Vagina (tissue), 2 donors: ENCODE data around the gene FAM20A. TPM values are rescaled to one million over a fixed set of nuclear protein-coding genes. Genes with fewer than 3 reads are reported as not detected.

Source experiments
- DNase-seq, 2 donors: peaks; one replicate each; pipeline ENCODE4 v3.0.0-alpha.2; 2017; ENCODE audit errors: extremely low spot score in 2 of 2
- H3K27ac ChIP-seq: fragments of 200-600 bp; sonication (generic); one replicate; pipeline ENCODE4 v1.5.1; 2019
- H3K27me3 ChIP-seq: fragments of 200-600 bp; sonication (generic); one replicate; pipeline ENCODE4 v1.5.1; 2019
- H3K36me3 ChIP-seq, 2 donors: fragments of 200-600 bp; sonication (generic); one replicate each; pipeline ENCODE4 v1.5.1; 2017 to 2019
- H3K4me1 ChIP-seq: fragments of 200-600 bp; sonication (generic); one replicate; pipeline ENCODE4 v1.5.1; 2019
- H3K4me3 ChIP-seq, 2 donors: fragments of 200-600 bp; sonication (generic); 1 replicate in 1 of 2; 2 replicates in 1 of 2; pipeline ENCODE4 v1.5.1; 2016 to 2019
- H3K9me3 ChIP-seq: fragments of 200-600 bp; sonication (generic); one replicate; pipeline ENCODE4 v1.5.1; 2019
- POLR2A ChIP-seq, 2 donors: fragments of 450-650 bp; IDR thresholded peaks; one replicate each; pipeline ENCODE4 v1.6.1; 2017; ENCODE audit warnings: antibody characterized with exemption in 2 of 2, mild to moderate bottlenecking in 2 of 2, moderate library complexity in 2 of 2
- POLR2AphosphoS5 ChIP-seq, 2 donors: sonication (generic); formaldehyde crosslinking; IDR thresholded peaks; one replicate each; pipeline ENCODE4 v1.9.0; 2017; ENCODE audit warnings: antibody characterized with exemption in 2 of 2, mild to moderate bottlenecking in 2 of 2, low read depth in 1 of 2; ENCODE audit not compliant: insufficient read depth in 1 of 2
- intact Hi-C: fragments of 100-400 bp; cut with DNase I; formaldehyde crosslinking; loops from one replicate; pipeline ENCODE4 v1.15.1; 2023
- total RNA-seq: library from RNA; depleted of rRNA; stranded (reverse); fragments of >200 nt; gene quantifications from one replicate; pipeline ENCODE4 v1.2.3, GENCODE V29; 2016
- TF ChIP-seq, protein P1 (sequence below), 3 experiments: fragments of 450-650 bp in 2 of 3; fragments of 200-600 bp in 1 of 3; sonication (generic) in 1 of 3; IDR thresholded peaks; one replicate each; pipeline ENCODE4 v1.5.1; 2017 to 2019; ENCODE audit warnings: antibody characterized with exemption in 3 of 3, mild to moderate bottlenecking in 2 of 3, moderate library complexity in 2 of 3

Gene FAM20A
- total RNA-seq, 1 donor from 2014 or later, result 16.2 TPM

DNA sequence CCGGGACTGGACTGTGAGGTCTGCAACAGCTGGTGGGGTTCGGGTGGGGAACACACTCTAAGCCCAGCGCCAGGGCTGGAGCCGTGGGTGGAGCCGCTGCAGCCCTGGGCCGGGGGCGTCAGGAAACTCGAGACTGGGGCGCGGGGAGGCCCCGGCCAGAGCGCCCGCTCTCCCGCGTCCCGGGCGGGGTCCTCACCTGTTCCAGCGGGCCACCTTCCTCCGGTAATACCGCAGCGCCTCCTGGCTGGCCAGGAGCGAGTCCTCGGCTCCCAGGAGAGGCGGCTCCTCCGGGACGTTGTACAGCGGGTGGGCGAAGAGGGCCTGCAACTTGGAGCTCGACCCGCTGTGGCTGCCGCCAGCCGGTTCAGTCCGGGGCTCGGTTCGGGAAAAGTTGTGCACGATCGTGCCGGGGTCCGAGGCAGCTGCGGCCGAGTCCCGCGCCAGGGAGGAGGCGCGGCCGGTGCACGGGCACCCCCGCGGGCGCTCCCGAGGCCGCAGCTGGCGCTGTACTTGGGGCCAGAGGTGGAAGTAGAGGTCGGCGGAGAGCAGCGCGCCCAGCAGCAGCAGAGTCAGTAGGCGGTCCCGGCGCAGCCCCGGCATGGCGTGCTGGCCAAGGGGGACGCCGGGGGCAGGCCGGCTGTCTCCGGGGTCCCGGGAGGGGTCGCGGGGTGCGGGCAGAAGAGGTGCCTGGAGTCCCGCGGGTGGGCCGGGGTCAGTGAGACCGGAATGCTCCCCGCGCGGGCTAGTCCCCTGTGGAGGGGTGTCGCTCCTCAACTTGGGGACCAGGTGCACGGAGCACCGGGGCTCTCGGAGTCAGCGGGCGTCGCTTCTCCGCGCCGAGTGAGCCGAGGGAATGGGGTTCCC lies 868 bp downstream of the FAM20A start:
- Histone ChIP-seq H3K36me3 (no peaks in the 10 kb centered on the region), H3K4me1 (peaks cover 48% of the 10 kb centered on the region), H3K9me3 (no peaks in the 10 kb centered on the region), H3K27me3 (no peaks in the 10 kb centered on the region), H3K27ac (peak overlapping the region; percentile 88), H3K4me3 (peak overlapping the region; percentile 74 to 84)
- DNase-seq, result no peak
- TF ChIP-seq, protein P1, sequence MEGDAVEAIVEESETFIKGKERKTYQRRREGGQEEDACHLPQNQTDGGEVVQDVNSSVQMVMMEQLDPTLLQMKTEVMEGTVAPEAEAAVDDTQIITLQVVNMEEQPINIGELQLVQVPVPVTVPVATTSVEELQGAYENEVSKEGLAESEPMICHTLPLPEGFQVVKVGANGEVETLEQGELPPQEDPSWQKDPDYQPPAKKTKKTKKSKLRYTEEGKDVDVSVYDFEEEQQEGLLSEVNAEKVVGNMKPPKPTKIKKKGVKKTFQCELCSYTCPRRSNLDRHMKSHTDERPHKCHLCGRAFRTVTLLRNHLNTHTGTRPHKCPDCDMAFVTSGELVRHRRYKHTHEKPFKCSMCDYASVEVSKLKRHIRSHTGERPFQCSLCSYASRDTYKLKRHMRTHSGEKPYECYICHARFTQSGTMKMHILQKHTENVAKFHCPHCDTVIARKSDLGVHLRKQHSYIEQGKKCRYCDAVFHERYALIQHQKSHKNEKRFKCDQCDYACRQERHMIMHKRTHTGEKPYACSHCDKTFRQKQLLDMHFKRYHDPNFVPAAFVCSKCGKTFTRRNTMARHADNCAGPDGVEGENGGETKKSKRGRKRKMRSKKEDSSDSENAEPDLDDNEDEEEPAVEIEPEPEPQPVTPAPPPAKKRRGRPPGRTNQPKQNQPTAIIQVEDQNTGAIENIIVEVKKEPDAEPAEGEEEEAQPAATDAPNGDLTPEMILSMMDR (IDR thresholded peaks at IDR 0.05), result peak in 1 of 3 experiments; percentile 36
- TF ChIP-seq POLR2AphosphoS5 (IDR thresholded peaks at IDR 0.05; ENCODE audit: insufficient read depth in 1 of 2, low read depth in 1 of 2), result no peak
- intact Hi-C loops, result no loop called here

GRCh38 chr17:68599552-68600066 lies 1.6 kb downstream of the FAM20A start:
- H3K27me3 ChIP-seq, result no peaks in the 10 kb centered on the region
- H3K4me3 ChIP-seq, result peak overlapping the region; percentile 74 to 84
- no peaks in the 10 kb centered on the region for H3K9me3 ChIP-seq
- no peaks in the 10 kb centered on the region for H3K36me3 ChIP-seq
- H3K27ac ChIP-seq, result peak overlapping the region; percentile 88
- intact Hi-C loops, result no loop called here
- peaks cover 55% of the 10 kb centered on the region for H3K4me1 ChIP-seq
- TF ChIP-seq, protein P1 (IDR thresholded peaks at IDR 0.05), result no peak
- TF ChIP-seq POLR2A (IDR thresholded peaks at IDR 0.05), result no peak
- no peak for TF ChIP-seq POLR2AphosphoS5 (IDR thresholded peaks at IDR 0.05; ENCODE audit: insufficient read depth in 1 of 2, low read depth in 1 of 2)
- DNase-seq, result no peak

GRCh38 chr17:68599091-68599490 lies 2.1 kb downstream of the FAM20A start:
- DNase-seq, result no peak
- H3K36me3 ChIP-seq, result no peaks in the 10 kb centered on the region
- H3K9me3 ChIP-seq, result no peaks in the 10 kb centered on the region
- peaks cover 61% of the 10 kb centered on the region for H3K4me1 ChIP-seq
- intact Hi-C loops, result no loop called here
- peak overlapping the region; percentile 74 to 84 for H3K4me3 ChIP-seq
- no peak for TF ChIP-seq POLR2A (IDR thresholded peaks at IDR 0.05)
- peak in 1 of 2 donors; percentile 52 for TF ChIP-seq POLR2AphosphoS5 (IDR thresholded peaks at IDR 0.05; ENCODE audit: insufficient read depth in 1 of 2, low read depth in 1 of 2)
- peak overlapping the region; percentile 88 for H3K27ac ChIP-seq
- no peaks in the 10 kb centered on the region for H3K27me3 ChIP-seq

DNA sequence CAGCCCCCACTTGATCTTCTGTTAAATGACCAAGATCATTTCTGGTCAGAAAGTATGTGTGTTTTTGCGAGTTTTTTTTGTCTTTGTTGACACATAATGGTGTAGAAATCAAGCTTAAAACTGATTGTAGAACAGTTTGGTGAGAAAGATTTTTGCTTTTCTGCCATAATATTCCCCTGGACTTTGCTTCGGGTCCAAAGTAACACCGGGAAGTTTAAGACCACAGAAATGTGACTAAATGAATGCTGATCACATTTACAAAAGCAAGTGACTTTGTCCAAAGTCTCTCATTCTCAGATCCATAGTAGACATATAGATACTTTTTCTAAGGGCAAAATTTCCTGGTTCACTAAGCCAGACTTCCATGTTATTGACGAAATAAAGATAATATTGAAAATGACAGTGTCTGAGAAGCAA lies 2.6 kb downstream of the FAM20A start:
- H3K4me3 ChIP-seq, result peak overlapping the region; percentile 74 to 84
- peak overlapping the region; percentile 88 for H3K27ac ChIP-seq
- H3K4me1 ChIP-seq, result peaks cover 65% of the 10 kb centered on the region
- H3K27me3 ChIP-seq, result no peaks in the 10 kb centered on the region
- no peak for TF ChIP-seq POLR2AphosphoS5 (IDR thresholded peaks at IDR 0.05; ENCODE audit: insufficient read depth in 1 of 2, low read depth in 1 of 2)
- TF ChIP-seq, protein P1 (IDR thresholded peaks at IDR 0.05), result no peak
- no peak for TF ChIP-seq POLR2A (IDR thresholded peaks at IDR 0.05)
- no peaks in the 10 kb centered on the region for H3K9me3 ChIP-seq
- intact Hi-C loops, result no loop called here
- H3K36me3 ChIP-seq, result no peaks in the 10 kb centered on the region
- DNase-seq, result no peak

DNA sequence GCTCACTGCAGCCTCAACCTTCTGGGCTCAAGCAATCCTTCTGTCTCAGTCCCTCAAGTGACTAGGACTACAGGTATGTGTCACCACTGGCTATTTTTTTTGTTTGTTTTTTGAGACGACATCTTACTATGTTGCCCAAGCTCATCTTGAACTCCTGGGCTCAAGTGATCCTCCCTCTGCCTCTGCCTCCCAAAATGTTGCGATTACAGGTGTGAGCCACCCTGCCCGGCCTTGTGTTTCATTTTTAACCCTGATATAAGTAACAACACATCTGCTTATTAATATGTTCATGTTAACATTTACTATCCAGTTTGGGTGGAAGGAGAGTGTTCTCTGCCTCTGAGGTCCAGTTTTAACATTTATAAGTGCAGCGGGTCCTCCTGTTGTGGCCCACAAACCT lies 3.1 kb downstream of the FAM20A start:
- no peaks in the 10 kb centered on the region for H3K9me3 ChIP-seq
- TF ChIP-seq, protein P1 (IDR thresholded peaks at IDR 0.05), result no peak
- TF ChIP-seq POLR2AphosphoS5 (IDR thresholded peaks at IDR 0.05; ENCODE audit: insufficient read depth in 1 of 2, low read depth in 1 of 2) (no peak), POLR2A (IDR thresholded peaks at IDR 0.05) (no peak)
- H3K4me1 ChIP-seq, result peaks cover 70% of the 10 kb centered on the region
- H3K27me3 ChIP-seq, result no peaks in the 10 kb centered on the region
- DNase-seq, result no peak
- H3K4me3 ChIP-seq, result peak overlapping the region in 1 of 2 donors; percentile 74
- peak overlapping the region; percentile 88 for H3K27ac ChIP-seq
- no peaks in the 10 kb centered on the region for H3K36me3 ChIP-seq
- intact Hi-C loops, result no loop called here
